ENCODE measurements around the gene ZNF362.
"Not testable (repeated sequence)": the region's sequence is repeated elsewhere in the genome, so short reads cannot be mapped to it uniquely, and the experiment has no call there.

The ZNF362 gene

DNA sequence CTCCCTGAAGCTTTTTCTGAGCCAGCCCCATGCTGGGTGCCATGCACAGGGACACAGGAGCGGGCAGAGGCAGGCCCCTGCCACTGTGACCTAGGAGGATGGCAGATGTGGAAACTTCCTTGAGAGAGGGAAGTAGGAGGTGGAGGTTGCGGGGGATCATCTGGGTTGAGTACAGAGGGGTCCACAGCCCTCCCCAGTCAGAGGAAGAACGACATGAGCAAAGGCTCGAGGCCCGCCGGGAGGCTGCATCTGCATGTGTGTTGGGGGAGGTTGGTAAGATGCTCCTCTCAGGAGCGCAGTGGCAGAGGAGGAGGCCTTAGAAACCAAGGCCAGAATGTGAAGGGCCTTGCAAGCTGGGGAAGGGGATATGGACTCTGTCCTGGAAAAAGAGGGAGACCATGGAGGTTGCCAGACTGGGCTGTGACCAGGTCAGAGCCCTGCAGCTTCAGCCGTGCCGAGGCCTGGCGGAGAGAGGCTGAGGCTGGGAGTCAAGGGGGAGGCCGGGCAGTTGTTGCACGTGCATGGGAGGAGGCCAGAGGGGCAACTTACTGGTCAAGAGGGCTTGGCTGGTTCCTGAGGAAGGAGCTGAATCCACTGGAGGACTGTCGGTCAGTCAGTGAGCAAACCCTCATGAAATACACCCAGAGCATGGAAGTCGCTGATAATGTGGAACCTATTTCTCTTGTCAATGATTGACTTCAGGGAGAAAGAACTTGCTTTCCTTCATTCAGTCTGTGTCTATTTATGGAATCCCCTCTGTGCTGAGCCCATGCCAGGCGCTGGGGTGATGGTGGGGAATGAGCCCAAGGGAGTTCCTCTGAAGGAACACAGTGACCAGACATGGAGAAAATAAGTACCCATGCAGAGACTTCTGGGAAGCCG lies 32.9 kb downstream of the ZNF362 start:
- no peak for DNase-seq

GRCh38 chr1:33289858-33290154 lies 33.5 kb downstream of the ZNF362 start:
- no peak for DNase-seq

GRCh38 chr1:33290615-33291014 lies 34.3 kb downstream of the ZNF362 start:
- not testable (repeated sequence) for DNase-seq

- DNase-seq = no peak
Observed at GRCh38 chr1:33292726-33293340, 36.5 kb downstream of the ZNF362 start.

GRCh38 chr1:33294071-33295010 lies 38.0 kb downstream of the ZNF362 start:
- no peak for DNase-seq

GRCh38 chr1:33295023-33295422 lies 38.7 kb downstream of the ZNF362 start:
- DNase-seq = no peak

DNA sequence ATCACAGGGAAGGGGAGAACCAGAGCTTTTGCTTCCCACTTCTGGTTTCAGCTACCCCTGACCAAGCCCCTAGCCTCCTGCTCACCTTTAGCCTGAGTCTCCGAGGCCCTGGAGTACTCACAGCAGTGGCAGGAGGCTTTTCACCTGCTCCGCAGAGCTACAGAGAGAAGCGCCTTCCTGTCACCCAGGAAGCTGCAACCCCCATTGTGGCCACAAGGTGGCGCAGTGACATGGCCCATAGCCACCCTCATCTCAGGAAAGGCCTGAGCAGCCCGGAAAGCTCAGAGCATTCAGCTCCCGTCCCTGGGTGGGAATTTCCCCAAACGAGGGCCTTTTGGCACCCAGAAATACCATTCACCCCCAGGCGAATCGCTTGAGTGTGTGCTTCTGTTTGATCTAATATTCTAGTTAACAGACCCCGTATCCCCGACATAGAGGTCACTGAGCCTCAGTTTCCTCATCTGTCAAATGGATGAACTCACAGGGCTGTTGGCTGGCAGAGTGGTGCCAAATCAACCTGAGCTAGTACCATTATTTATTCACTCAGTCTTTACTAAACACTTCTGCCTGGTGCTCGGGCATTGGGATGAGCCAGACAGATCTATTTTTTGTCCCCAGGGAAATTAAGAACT lies 39.3 kb downstream of the ZNF362 start:
- DNase-seq = peak; percentile 25

GRCh38 chr1:33296082-33296458 lies 39.8 kb downstream of the ZNF362 start:
- DNase-seq = no peak

DNA sequence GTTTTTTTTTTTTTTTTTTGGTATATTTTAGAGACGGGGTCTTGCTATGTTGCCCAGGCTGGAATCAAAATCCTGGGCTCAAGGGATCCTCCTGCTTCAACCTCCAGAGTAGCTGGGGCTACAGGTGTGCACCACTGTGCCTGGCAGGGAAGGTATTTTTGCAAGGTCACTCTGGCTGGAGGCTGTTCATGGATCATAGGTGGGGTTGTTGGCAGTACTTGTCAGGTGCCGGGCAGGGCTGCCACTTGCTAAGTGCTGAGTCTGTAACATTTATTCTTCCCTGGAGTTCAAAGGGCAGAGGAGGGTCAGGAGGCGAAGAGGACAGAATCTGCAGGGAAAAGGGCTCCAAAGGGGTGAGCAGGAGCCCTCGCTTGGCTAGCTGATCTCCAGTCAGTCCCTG lies 40.5 kb downstream of the ZNF362 start:
- no peak for DNase-seq

DNA sequence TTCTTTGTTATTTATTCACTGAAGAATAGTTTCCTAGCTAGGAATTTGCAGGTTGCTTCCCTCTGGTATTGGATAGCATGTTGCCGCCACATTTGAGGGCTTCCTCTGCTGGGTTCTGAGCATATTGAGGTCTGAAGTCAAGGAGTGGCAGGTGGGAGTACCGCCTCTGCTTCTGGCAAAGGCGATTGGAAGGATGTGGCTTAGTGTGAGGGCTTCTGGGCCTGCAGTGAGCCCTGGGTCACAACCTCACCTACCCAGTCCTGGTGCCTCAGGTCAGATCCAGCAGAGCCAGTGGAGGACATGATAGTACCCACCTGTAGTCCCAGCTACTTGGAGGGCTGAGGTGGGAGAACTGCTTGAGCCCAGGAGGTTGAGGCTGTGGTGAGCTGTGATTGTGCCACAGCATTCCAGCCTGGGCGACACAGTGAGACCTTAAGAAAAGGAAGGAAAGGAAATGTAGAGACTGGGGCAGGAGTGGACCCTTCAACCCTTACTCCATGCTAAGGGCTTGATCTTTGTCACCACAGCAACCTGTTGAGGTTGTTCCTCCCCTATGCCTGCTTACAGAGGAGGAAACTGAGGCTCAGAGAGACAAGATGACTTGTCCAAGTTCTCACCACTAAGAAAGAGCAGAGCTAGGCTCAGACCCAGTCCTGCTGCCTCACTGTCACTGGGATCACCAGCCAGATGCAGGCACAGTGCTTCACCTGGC lies 41.8 kb downstream of the ZNF362 start:
- DNase-seq = no peak

- no peak for DNase-seq
Observed at GRCh38 chr1:33298623-33299277, 42.5 kb downstream of the ZNF362 start.

GRCh38 chr1:33299461-33300155 lies 43.3 kb downstream of the ZNF362 start:
- DNase-seq = no peak

GRCh38 chr1:33300673-33301072 lies 44.4 kb downstream of the ZNF362 start:
- no peak for DNase-seq

GRCh38 chr1:33301273-33301984 lies 45.1 kb downstream of the ZNF362 start:
- DNase-seq = no peak

DNA sequence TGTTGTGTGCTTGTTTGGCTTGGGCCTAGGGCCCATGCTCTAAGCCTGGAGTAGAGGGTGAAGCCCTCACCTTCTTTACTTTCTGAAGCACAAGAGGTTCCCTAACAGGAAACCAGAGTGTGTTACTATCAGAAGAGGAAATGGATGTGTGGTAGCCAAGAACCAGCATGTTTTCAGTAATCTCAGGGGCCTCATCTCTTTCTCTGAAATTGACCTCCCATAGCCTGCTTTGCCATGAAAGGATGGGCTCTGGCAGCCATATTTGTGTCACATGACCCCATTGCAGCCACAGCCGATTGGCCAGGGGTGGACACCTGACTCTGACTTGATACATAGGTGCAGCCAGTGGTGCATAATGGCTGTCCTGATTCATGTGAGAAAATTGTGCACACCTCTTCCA lies 46.0 kb downstream of the ZNF362 start:
- DNase-seq = no peak

- DNase-seq = no peak
Observed at GRCh38 chr1:33305016-33305415, 48.7 kb downstream of the ZNF362 start.

GRCh38 chr1:33305816-33306652 lies 49.7 kb downstream of the ZNF362 start:
- no peak for DNase-seq

DNA sequence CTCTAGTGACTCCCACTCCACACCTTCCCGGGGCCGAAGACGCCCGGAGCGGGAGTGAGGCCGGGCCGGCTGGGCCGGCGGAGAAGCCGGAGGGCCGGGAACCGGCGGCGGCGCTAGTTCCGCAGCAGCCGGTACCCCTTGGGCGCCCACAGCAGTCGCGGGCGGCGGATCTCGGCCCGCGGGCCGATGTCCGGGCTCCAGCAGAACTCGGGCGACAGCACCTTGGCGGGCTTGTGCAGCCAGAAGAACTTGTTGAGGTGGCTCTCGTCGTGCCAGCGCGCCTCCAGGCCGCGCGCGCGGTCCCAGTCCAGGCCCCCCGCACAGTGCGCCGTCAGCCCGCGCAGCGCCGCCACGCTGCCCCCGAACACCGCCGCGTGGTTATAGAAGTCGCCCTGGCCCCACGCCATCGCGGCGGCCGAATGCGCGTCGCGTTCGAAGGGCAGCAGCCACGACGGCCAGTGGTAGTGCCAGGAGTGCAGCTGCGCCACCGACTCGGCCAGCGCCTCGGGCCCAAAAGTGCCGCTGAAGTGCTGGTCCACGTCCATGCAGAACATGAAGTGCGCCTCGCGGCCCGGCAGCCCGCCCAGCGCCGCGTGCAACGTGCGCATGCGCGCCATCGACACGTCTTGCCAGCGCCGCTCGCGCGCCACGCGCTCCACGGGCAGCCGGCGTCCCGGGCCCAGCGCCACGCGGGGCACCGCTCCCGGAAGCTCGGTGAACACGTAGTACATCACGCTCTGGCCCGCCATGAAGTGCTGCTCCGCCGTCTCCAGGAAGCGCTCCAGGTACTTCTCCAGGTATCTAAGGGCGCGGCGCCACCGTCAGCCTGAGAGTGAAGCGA lies 50.6 kb downstream of the ZNF362 start:
- DNase-seq = no peak

DNA sequence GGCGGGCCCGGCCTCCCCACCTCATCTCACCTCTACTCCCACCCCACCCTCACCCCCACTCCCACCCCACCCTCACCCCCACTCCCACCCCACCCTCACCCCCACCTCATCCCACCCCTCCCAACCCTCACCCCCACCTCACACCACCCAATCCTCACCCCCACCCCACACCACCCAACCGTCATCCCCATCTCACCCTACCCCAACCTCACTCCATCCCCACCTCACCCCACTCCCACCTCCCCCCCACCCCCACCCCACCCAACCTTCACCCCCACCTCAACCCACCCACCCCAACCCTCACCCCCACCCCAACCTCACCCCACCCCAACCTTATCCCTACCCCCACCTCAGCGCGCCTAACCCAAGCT lies 51.2 kb downstream of the ZNF362 start:
- no peak for DNase-seq

Data from DMS 273 treated with DMSO at 0.1 percent for 48 hours (cell line).